HG02610 (cell line): Measurements from ENCODE around the gene KRTAP9-7.

Experiments
- ATAC-seq: cut with Tn5 transposase; IDR thresholded peaks from one replicate; pipeline ENCODE4 v1.9.1; 2021; ENCODE audit warnings: mild to moderate bottlenecking, moderate library complexity; ENCODE audit not compliant: unreplicated experiment

Gene KRTAP9-7

GRCh38 chr17:41318231-41318630, 42.7 kb downstream of the KRTAP9-7 start:
- ATAC-seq, result no peak

- ATAC-seq, result no peak
Observed at GRCh38 chr17:41322094-41322902, 46.8 kb downstream of the KRTAP9-7 start.

- ATAC-seq, result no peak
Observed at GRCh38 chr17:41322903-41323895, 47.7 kb downstream of the KRTAP9-7 start.

DNA sequence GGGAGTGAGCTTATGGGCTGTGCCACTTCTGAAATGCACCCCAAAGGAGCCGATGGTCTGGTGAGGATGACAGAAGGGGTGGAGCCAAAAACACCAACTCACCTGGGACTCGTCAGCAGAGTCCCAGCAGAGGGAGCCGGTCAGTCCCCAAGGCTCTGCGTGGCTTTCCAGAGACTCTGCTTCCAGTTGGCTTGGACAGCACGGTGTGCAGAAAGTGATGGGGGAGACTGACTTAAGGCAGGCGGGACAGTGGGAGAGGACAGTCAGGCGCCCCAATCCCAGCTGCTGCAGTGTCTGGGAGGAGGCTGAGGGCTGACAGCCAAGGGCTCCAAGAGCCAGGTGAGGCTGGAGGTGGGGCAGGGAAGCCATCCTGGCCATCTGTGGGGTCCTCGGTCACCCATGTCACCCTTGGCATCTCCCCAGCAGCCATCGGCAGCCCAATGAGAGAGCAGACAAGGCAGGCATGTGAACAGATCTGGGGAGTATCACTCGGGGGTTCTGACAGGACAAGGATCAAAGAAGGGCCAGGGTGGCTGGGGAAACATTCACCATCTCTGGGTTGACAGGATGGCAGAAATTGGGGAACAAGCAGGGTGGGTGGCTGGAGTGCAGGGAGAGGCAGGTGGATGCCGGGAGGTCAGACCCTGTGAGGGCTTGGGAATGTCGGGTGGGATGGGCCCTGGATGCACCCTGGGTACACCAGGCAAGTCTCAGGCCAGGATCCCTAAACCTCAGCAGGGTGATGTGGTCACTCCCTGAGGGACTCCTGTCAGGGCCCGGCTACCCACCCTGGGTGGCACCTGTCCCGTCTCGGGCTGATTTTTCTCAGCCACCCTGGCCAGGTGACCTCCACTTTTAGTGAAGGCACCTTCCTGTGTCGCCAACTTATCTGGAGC, 48.9 kb downstream of the KRTAP9-7 start:
- ATAC-seq, result no peak

DNA sequence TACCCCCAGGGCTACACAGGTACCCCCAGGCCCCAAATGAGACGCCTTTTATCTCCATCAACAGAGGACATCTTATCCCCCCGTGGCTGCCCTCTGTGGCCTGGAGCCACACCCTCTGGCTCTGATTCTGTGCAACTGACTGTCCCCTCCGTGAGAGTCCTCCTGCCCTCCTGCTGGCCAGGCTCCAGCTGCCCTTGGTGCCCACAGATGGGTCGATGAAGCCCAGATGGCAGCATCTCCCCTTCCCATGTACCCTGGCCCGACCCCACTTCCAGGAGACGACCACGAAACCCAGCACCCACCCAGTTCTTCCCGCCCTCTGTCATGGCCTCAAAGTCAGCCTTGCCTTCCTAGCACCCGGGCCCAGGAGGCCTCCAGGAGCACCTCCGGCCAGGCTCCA, 49.6 kb downstream of the KRTAP9-7 start:
- ATAC-seq, result no peak

GRCh38 chr17:41325611-41326010, 50.1 kb downstream of the KRTAP9-7 start:
- ATAC-seq, result no peak
